HepG2 (cell line): Measurements from ENCODE around the gene HSD3B1. TPM values are rescaled to one million over a fixed set of nuclear protein-coding genes. Genes with fewer than 3 reads are reported as not detected.

Source experiments
- GATA4 ChIP-seq: sonication (generic); IDR thresholded peaks from 2 replicates; pipeline ENCODE4 v1.6.1; 2016; ENCODE audit warnings: antibody characterized with exemption, low read depth, borderline replicate concordance
- IKZF4 ChIP-seq: sonication (generic); formaldehyde crosslinking; IDR thresholded peaks from 2 replicates; pipeline ENCODE4 v1.5.1; 2020; ENCODE audit warnings: borderline replicate concordance, mild to moderate bottlenecking, low read depth, missing genetic modification reagents; ENCODE audit errors: not compliant biosample characterization
- NR2F1 ChIP-seq, 2 experiments: fragments of 450-650 bp in 1 of 2; formaldehyde crosslinking in 1 of 2; IDR thresholded peaks; 2 replicates each; pipeline versions ENCODE4 v1.5.0 to v1.6.1; 2016 to 2020; ENCODE audit warnings: mild to moderate bottlenecking in 1 of 2, missing compliant biosample characterization in 1 of 2, missing genetic modification reagents in 1 of 2, moderate library complexity in 1 of 2
- POLR2AphosphoS2 ChIP-seq: IDR thresholded peaks from 2 replicates; pipeline ENCODE4 v1.6.1; 2011; ENCODE audit warnings: low read depth, low read length, improper control_type of control experiment
- PPARG ChIP-seq: conservative IDR thresholded peaks from 2 replicates; pipeline ENCODE4 v1.6.1; 2016; ENCODE audit warnings: missing biosample characterization, missing genetic modification reagents
- RBFOX2 ChIP-seq: fragments of 200-400 bp; formaldehyde crosslinking; IDR thresholded peaks from 2 replicates; pipeline ENCODE4 v1.6.1; 2017; ENCODE audit warnings: low read depth, mild to moderate bottlenecking, low read length
- REPIN1 ChIP-seq: sonication (generic); formaldehyde crosslinking; IDR thresholded peaks from 2 replicates; pipeline ENCODE4 v1.8.0; 2022; ENCODE audit warnings: missing genetic modification reagents, low read depth, mild to moderate bottlenecking, borderline replicate concordance
- SOX13 ChIP-seq, 3 experiments: fragments of 450-650 bp in 1 of 3; sonication (generic) in 1 of 3; formaldehyde crosslinking in 1 of 3; IDR thresholded peaks in 2 of 3; conservative IDR thresholded peaks in 1 of 3; 2 replicates each; pipeline versions ENCODE4 v1.5.0 to v1.6.1; 2016 to 2020; ENCODE audit warnings: antibody characterized with exemption in 1 of 3, mild to moderate bottlenecking in 1 of 3, missing compliant biosample characterization in 1 of 3, missing genetic modification reagents in 1 of 3, moderate library complexity in 1 of 3
- SOX5 ChIP-seq: IDR thresholded peaks from 2 replicates; pipeline ENCODE4 v1.6.1; 2016; ENCODE audit warnings: borderline replicate concordance
- TBX3 ChIP-seq: fragments of 450-650 bp; IDR thresholded peaks from 2 replicates; pipeline ENCODE4 v1.6.1; 2017; ENCODE audit warnings: antibody characterized with exemption, mild to moderate bottlenecking, inconsistent platforms, borderline replicate concordance
- THYN1 ChIP-seq: sonication (generic); formaldehyde crosslinking; IDR thresholded peaks from 2 replicates; pipeline ENCODE4 v1.8.1; 2023; ENCODE audit warnings: low read depth, mild to moderate bottlenecking, moderate library complexity, missing genetic modification reagents, borderline replicate concordance
- ZNF121 ChIP-seq: sonication (generic); formaldehyde crosslinking; IDR thresholded peaks from 2 replicates; pipeline ENCODE4 v1.5.0; 2020; ENCODE audit warnings: mild to moderate bottlenecking, missing genetic modification reagents
- ZNF343 ChIP-seq: sonication (generic); formaldehyde crosslinking; IDR thresholded peaks from 2 replicates; pipeline ENCODE4 v1.4.0; 2020; ENCODE audit warnings: mild to moderate bottlenecking, missing genetic modification reagents
- ZNF468 ChIP-seq: sonication (generic); formaldehyde crosslinking; IDR thresholded peaks from 2 replicates; pipeline ENCODE4 v1.8.0; 2022; ENCODE audit warnings: mild to moderate bottlenecking, moderate library complexity, missing genetic modification reagents
- ZNF629 ChIP-seq: sonication (generic); formaldehyde crosslinking; conservative IDR thresholded peaks from 2 replicates; pipeline ENCODE4 v1.5.0; 2020; ENCODE audit warnings: missing genetic modification reagents
- ZNF883 ChIP-seq: sonication (generic); formaldehyde crosslinking; IDR thresholded peaks from 2 replicates; pipeline ENCODE4 v1.5.1; 2020; ENCODE audit warnings: mild to moderate bottlenecking, missing genetic modification reagents; ENCODE audit errors: not compliant biosample characterization
- ZSCAN9 ChIP-seq: IDR thresholded peaks from 2 replicates; pipeline ENCODE4 v1.6.1; 2016; ENCODE audit warnings: borderline replicate concordance
- polyA plus RNA-seq, 8 experiments: library from polyadenylated mRNA; depleted of rRNA in 3 of 8; stranded (reverse) in 7 of 8; unstranded in 1 of 8; fragments of >200 nt; fragmentation: Illumina TruSeq in 4 of 8; extraction: Trizol in 4 of 8; gene quantifications; 2 replicates each; pipeline versions ENCODE4 v1.2.1 to v1.2.3, GENCODE V29; 2011 to 2016; ENCODE audit warnings: low read depth in 4 of 8, missing spikeins in 1 of 8, mixed read lengths in 1 of 8; ENCODE audit not compliant: insufficient read depth in 1 of 8
- total RNA-seq, 5 experiments: library from RNA; depleted of rRNA; stranded (reverse); fragments of >200 nt; fragmentation: Illumina TruSeq; extraction: Trizol; gene quantifications; 2 replicates each; pipeline ENCODE4 v1.2.3, GENCODE V29; 2016; ENCODE audit warnings: low read depth in 1 of 5
- TF ChIP-seq, protein P1 (sequence below), 2 experiments: sonication (generic) in 1 of 2; formaldehyde crosslinking in 1 of 2; IDR thresholded peaks; 2 replicates each; pipeline versions ENCODE4 v1.4.0 to v1.6.1; 2016 to 2020; ENCODE audit warnings: borderline replicate concordance in 1 of 2, low read depth in 1 of 2, mild to moderate bottlenecking in 1 of 2, missing genetic modification reagents in 1 of 2
- TF ChIP-seq, protein P2 (sequence below): sonication (generic); formaldehyde crosslinking; IDR thresholded peaks from 2 replicates; pipeline ENCODE4 v1.4.0; 2020; ENCODE audit warnings: missing genetic modification reagents

HSD3B1 gene
- total and polyA plus RNA-seq, 2 of the 13 experiments (the other 11 are each of a cell fraction or from before 2014, with no cell fraction given) = not detected

DNA sequence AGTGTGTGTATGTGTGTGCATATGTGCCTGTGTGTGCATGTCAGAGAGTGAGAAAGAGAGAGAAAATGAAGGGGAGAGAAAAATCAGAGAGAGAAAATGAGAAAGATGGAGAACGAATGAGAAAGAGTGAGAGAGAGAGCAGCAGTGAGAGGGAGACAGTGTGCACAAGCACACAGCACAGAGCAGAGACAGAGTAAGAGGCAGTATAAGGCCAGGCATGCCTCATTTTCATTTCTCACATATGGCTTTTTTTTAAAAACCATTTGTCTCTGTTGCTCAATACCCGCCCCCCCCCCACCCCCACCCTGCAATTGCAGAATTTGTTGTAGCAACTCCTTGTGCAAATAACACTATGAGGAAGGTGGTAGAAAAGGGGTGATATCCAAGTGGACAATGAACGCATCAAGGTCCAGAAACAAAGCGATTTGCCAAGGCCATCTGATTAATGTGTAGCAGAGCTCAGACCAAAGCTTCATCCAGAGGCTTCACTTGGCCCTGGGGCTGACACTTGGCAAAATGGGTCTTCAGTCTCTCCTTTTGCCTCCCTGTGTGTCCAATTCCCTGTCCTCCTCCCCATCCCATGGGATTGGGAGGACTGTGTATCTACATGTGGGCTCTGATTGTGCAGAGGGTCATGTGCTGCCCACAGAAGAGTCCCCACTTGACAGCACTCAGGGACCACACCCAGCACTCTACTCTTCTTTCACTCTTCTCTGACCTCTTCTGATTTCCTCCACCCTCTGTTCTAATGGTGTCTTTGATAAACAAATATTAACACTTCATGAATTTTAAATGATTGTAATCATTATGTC is 38.9 kb upstream of the HSD3B1 start (continued):
- TF ChIP-seq, protein P1, sequence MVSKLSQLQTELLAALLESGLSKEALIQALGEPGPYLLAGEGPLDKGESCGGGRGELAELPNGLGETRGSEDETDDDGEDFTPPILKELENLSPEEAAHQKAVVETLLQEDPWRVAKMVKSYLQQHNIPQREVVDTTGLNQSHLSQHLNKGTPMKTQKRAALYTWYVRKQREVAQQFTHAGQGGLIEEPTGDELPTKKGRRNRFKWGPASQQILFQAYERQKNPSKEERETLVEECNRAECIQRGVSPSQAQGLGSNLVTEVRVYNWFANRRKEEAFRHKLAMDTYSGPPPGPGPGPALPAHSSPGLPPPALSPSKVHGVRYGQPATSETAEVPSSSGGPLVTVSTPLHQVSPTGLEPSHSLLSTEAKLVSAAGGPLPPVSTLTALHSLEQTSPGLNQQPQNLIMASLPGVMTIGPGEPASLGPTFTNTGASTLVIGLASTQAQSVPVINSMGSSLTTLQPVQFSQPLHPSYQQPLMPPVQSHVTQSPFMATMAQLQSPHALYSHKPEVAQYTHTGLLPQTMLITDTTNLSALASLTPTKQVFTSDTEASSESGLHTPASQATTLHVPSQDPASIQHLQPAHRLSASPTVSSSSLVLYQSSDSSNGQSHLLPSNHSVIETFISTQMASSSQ (IDR thresholded peaks at IDR 0.05; ENCODE audit: low read depth) = peak; percentile 38; the same call in 1 of the 2 replicates
- TF ChIP-seq, protein P1 (CRISPR knock-in tag; IDR thresholded peaks at IDR 0.05; ENCODE audit: borderline replicate concordance) = no peak
- no peak for TF ChIP-seq IKZF4
- no peak for TF ChIP-seq RBFOX2
- no peak for TF ChIP-seq ZNF343 (CRISPR knock-in tag)
- TF ChIP-seq POLR2AphosphoS2 = no peak
- no peak for TF ChIP-seq ZNF121 (CRISPR knock-in tag)
- TF ChIP-seq ZNF468 (CRISPR knock-in tag) = no peak
- TF ChIP-seq REPIN1 = no peak
- TF ChIP-seq SOX13 (IDR thresholded peaks at IDR 0.05) = peak; percentile 75; the same call in 1 of the 2 replicates
- peak in 1 of 2 experiments; percentile 85; a peak in 2 of 4 replicates for TF ChIP-seq SOX13 (CRISPR knock-in tag; conservative IDR thresholded peaks at IDR 0.05 in 1 of 2, IDR thresholded peaks at IDR 0.05 in 1 of 2)
- no peak for TF ChIP-seq TBX3
- TF ChIP-seq, protein P2, sequence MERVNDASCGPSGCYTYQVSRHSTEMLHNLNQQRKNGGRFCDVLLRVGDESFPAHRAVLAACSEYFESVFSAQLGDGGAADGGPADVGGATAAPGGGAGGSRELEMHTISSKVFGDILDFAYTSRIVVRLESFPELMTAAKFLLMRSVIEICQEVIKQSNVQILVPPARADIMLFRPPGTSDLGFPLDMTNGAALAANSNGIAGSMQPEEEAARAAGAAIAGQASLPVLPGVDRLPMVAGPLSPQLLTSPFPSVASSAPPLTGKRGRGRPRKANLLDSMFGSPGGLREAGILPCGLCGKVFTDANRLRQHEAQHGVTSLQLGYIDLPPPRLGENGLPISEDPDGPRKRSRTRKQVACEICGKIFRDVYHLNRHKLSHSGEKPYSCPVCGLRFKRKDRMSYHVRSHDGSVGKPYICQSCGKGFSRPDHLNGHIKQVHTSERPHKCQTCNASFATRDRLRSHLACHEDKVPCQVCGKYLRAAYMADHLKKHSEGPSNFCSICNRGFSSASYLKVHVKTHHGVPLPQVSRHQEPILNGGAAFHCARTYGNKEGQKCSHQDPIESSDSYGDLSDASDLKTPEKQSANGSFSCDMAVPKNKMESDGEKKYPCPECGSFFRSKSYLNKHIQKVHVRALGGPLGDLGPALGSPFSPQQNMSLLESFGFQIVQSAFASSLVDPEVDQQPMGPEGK (CRISPR knock-in tag) = peak; percentile 87
- no peak for TF ChIP-seq THYN1
- TF ChIP-seq NR2F1 (CRISPR knock-in tag; IDR thresholded peaks at IDR 0.05) = no peak
- peak; percentile 83 for TF ChIP-seq SOX5
- TF ChIP-seq ZNF629 = no peak
- TF ChIP-seq ZSCAN9 (CRISPR knock-in tag) = no peak
- TF ChIP-seq PPARG (CRISPR knock-in tag) = no peak
- TF ChIP-seq ZNF883 (CRISPR knock-in tag) = no peak
- no peak for TF ChIP-seq GATA4
